ENCODE data around the gene TLE1.

The TLE1 gene

GRCh38 chr9:81584099-81584498, 105.2 kb downstream of the TLE1 start:
- no peak for DNase-seq (ENCODE audit: low spot score)
- no peak for TF ChIP-seq CTCF (IDR thresholded peaks at IDR 0.05; ENCODE audit: extremely low read depth, missing control alignments)

- TF ChIP-seq CTCF (IDR thresholded peaks at IDR 0.05; ENCODE audit: extremely low read depth, missing control alignments): no peak
These were observed 107.4 kb downstream of the TLE1 start for GRCh38 chr9:81581986-81582385.

GRCh38 chr9:81579381-81579780, 110.0 kb downstream of the TLE1 start:
- no peak for TF ChIP-seq CTCF (IDR thresholded peaks at IDR 0.05; ENCODE audit: extremely low read depth, missing control alignments)
- no peak for DNase-seq (ENCODE audit: low spot score)

More at GRCh38 chr9:81581986-81582385, 107.4 kb downstream of the TLE1 start:
- DNase-seq (ENCODE audit: low spot score): no peak

GRCh38 chr9:81578606-81579005, 110.7 kb downstream of the TLE1 start:
- no peak for DNase-seq (ENCODE audit: low spot score)
- no peak for TF ChIP-seq CTCF (IDR thresholded peaks at IDR 0.05; ENCODE audit: extremely low read depth, missing control alignments)

GRCh38 chr9:81575956-81576355, 113.4 kb downstream of the TLE1 start:
- TF ChIP-seq CTCF (IDR thresholded peaks at IDR 0.05; ENCODE audit: extremely low read depth, missing control alignments): no peak
- no peak for DNase-seq (ENCODE audit: low spot score)

GRCh38 chr9:81574405-81574804, 114.9 kb downstream of the TLE1 start:
- no peak for DNase-seq (ENCODE audit: low spot score)
- no peak for TF ChIP-seq CTCF (IDR thresholded peaks at IDR 0.05; ENCODE audit: extremely low read depth, missing control alignments)

GRCh38 chr9:81573415-81574321, 115.7 kb downstream of the TLE1 start:
- DNase-seq (ENCODE audit: low spot score): no peak
- TF ChIP-seq CTCF (IDR thresholded peaks at IDR 0.05; ENCODE audit: extremely low read depth, missing control alignments): no peak

Measured in GM20000 (cell line).